Suppressor macrophage treated with lipopolysaccharide for 1 hour (primary cell): ENCODE measurements around the gene SPAG16.

ENCODE experiments used
- DNase-seq, 3 donors: peaks; one replicate each; pipeline ENCODE4 v3.0.0-alpha.2; 2020 to 2022

The SPAG16 gene

GRCh38 chr2:214196260-214196659 is 912.0 kb downstream of the SPAG16 start:
- DNase-seq: no peak

- no peak for DNase-seq
These were observed 917.6 kb downstream of the SPAG16 start for GRCh38 chr2:214201892-214202291.

- no peak for DNase-seq
These were observed 919.0 kb downstream of the SPAG16 start for GRCh38 chr2:214203214-214203613.

- DNase-seq: no peak
These were observed 919.6 kb downstream of the SPAG16 start for GRCh38 chr2:214203744-214204289.

- DNase-seq: no peak
These were observed 930.8 kb downstream of the SPAG16 start for GRCh38 chr2:214215107-214215506.

- no peak for DNase-seq
These were observed 932.9 kb downstream of the SPAG16 start for GRCh38 chr2:214217136-214217535.

GRCh38 chr2:214217599-214217998 is 933.3 kb downstream of the SPAG16 start:
- DNase-seq: no peak

- no peak for DNase-seq
These were observed 936.0 kb downstream of the SPAG16 start for GRCh38 chr2:214220251-214220650.

GRCh38 chr2:214226061-214226460 is 941.8 kb downstream of the SPAG16 start:
- no peak for DNase-seq

- DNase-seq: no peak
These were observed 948.0 kb downstream of the SPAG16 start for GRCh38 chr2:214232271-214232670.

GRCh38 chr2:214233164-214233563 is 948.9 kb downstream of the SPAG16 start:
- DNase-seq: no peak

- DNase-seq: no peak
These were observed 958.5 kb downstream of the SPAG16 start for GRCh38 chr2:214242797-214243196.

GRCh38 chr2:214244847-214245246 is 960.6 kb downstream of the SPAG16 start:
- no peak for DNase-seq

- no peak for DNase-seq
These were observed 962.2 kb downstream of the SPAG16 start for GRCh38 chr2:214246417-214246816.

GRCh38 chr2:214247531-214247930 is 963.3 kb downstream of the SPAG16 start:
- no peak for DNase-seq

- DNase-seq: no peak
These were observed 970.8 kb downstream of the SPAG16 start for GRCh38 chr2:214255046-214255445.

GRCh38 chr2:214261683-214262082 is 977.4 kb downstream of the SPAG16 start:
- DNase-seq: no peak

GRCh38 chr2:214264171-214264570 is 979.9 kb downstream of the SPAG16 start:
- no peak for DNase-seq

GRCh38 chr2:214265991-214266489 is 981.8 kb downstream of the SPAG16 start:
- DNase-seq: no peak

- DNase-seq: no peak
These were observed 993.6 kb downstream of the SPAG16 start for GRCh38 chr2:214277880-214278279.

- DNase-seq: no peak
These were observed 1001.7 kb downstream of the SPAG16 start for GRCh38 chr2:214286011-214286410.

- DNase-seq: no peak
These were observed 1009.3 kb downstream of the SPAG16 start for GRCh38 chr2:214293593-214293992.

- DNase-seq: no peak
These were observed 1010.2 kb downstream of the SPAG16 start for GRCh38 chr2:214294426-214294825.

GRCh38 chr2:214297423-214297822 is 1013.2 kb downstream of the SPAG16 start:
- DNase-seq: no peak

- peak in 2 of 3 donors; percentile 3 to 7 for DNase-seq
These were observed 1026.1 kb downstream of the SPAG16 start for GRCh38 chr2:214310319-214310718.
